Activated T-cell treated with anti-CD3 and anti-CD28 coated beads for 24 hours (primary cell): ENCODE data around the gene ARHGAP26.

Experiments
- DNase-seq: peaks from one replicate; pipeline ENCODE4 v3.0.0-alpha.2; 2020; ENCODE audit warnings: low read depth

ARHGAP26 gene

DNA sequence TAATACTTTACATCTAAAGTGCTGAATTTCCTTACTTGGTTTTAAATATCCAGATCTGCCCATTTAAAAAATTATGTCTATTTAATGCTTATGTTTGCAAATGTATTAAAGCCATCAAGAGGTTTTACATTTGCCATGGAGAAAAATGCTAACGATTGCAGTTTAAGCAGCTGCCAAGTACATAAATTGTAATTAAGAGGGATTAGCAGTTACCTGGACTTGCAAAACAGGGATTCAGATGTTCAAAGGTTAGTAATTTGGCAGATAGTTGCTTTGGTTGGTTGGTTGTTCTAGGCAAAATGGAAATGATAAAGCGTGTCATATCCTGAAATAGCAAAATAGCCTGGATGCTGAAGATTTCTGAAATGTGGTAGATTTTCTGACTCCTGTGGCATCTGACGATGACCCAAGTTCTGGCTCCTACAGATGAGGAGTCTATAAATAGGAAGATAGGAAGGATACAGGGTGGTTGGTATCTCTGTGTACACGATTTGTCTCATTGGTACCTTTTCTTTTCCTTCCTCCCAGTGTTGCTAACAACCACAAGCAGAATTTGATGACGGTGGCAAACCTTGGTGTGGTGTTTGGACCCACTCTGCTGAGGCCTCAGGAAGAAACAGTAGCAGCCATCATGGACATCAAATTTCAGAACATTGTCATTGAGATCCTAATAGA is 350.4 kb downstream of the ARHGAP26 start:
- no peak for DNase-seq

DNA sequence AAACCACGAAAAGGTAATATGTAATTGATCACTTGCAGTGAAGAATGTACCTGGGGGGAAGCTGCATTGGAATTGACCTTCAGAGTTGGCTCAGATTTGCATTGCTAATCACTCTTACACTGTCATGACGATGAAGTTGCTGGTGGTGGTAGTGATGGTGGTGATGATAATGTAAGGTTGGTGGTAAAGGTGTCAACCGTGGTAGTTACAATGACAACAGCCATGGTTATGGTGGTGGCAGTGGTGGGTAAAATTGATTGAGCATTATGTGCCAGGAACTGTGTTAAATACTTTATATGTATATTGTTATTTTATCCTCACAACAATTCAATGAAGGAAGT is 350.9 kb downstream of the ARHGAP26 start:
- no peak for DNase-seq

DNA sequence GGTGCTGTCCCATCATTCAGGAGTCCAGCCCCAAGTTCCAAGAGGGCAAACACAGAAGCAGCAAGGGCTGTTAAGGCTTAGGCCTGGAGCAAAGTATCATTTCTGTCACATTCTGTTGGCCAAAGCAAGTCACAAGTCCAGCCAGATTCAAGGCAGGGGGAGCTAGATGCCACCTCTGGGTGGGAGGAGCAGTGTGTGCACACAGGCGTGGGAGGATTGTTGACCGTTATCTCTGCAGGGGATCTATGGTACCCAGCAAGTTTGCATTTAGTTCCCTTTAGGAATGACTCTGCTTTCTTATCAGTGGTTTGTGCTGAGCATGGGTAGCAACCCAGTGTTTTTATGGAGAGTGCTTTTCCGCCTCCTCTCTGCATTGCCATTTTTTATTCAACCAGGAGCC is 354.4 kb downstream of the ARHGAP26 start:
- no peak for DNase-seq

DNA sequence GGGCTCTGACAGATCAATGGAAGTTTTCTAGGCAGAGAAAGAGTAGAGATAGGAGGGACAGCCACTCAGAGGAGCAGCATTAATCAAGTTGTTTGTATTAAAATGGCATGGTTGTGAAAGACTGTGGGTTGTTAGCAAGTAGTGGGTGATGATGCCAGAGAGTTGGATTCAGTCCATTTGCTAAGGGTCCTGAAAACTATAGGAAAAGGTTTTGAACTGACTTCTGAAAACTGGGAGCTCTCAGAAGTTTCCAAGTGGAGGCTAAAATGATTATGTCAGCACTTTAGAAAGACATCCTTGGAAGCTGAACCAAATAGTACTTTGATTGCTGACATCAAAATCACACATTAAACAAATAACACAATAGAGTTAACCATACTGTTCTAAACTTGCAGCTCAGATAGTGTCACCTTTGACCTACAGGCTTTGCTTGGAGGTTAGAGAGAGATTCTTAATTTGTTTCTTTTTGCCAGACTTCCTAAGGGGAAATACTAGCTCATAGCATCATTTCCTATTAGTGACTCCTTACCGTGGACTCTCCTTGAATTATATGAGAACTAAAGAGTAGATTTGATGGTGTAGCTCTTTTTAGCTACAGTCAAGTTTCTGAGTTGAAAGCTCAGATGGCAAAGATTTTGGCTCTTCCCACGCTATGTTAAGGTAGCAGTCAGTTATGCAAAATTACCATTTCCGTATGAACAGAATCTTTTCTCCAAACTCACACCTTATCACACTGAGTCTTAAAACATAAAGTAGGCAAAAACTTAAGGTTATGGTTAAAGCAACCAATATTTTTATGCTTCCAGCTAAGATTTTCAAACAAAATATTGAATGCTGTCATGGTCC is 356.2 kb downstream of the ARHGAP26 start:
- no peak for DNase-seq

DNA sequence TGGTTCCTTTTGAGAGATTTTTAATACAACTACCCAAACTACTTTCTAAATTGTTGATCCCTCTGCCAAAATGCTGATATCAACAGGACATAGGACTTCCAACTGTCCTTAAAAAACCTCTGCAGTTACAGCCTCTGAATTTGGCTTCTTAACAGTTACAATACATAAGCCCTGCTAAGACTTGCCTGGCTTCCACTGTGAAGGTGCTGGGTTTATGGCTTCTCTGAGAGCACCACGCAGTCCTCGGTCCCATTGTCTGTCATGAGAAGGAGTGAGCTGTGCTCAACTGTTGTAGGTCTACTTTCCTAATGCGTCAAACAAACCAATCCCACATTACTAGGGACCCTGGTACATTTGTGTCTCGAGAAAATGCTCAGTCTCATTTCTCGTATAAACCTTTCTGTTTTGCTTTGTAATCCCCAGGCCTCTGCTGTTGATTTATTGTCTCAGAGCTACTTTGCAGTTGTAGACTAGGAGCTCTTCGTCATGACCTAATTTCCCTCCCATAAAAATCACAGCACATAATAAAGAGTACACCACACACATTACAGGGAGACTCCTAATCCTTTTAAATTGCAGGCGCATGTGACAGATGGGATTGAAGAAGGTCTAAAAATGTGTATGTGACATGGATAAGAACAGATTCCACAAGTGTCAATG is 358.4 kb downstream of the ARHGAP26 start:
- DNase-seq, result no peak

DNA sequence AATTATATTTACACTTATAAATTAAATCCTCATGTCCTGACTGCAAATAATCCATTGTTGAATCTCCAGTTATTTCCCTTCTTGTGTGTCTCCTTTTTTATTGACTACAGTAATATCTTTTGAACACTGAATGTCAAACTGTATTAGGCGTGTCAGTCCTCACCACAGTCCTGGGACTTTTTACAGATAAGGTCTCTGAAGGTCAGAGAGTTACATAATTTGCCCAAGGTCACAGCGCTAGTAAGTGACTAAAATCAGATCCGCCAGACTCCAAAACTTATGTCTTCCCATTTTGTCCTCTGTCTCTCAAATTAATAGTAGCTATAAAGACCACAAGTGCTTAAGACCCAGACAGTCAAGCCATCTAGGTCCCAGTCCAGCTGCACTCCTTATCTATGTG is 359.0 kb downstream of the ARHGAP26 start:
- no peak for DNase-seq

DNA sequence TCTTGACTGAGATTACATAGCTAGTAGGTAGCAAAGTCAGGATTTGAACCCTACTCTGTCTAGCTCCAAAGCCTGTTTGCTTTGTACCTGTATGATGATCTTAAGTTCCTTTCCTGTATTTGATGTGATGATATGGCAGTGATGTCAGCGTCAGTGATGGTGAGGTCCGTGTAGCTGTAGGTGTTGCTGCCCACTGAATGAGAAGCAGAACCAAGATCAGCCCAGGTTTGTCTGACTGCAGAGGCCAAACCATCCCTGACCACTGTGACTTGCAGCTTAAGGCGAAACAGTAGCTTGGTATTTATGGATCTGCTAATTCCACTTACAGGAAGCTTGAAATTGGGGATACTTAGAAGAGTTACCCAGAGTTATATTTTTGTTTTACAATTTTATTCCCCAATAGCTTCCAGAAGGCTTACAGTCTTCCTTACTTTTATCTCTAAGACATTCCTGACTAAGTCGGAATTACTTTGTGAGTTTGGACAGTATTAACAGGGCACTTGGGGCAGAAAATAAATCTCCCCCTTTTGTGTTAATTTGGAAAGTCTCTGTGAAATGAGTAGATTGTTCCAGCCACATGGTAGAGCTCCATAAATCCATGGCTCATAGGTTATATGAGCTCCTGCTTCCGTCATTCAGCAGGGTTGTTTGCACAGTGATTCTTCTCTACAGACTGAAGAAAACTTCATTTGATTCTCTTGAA is 359.9 kb downstream of the ARHGAP26 start:
- DNase-seq, result no peak

DNA sequence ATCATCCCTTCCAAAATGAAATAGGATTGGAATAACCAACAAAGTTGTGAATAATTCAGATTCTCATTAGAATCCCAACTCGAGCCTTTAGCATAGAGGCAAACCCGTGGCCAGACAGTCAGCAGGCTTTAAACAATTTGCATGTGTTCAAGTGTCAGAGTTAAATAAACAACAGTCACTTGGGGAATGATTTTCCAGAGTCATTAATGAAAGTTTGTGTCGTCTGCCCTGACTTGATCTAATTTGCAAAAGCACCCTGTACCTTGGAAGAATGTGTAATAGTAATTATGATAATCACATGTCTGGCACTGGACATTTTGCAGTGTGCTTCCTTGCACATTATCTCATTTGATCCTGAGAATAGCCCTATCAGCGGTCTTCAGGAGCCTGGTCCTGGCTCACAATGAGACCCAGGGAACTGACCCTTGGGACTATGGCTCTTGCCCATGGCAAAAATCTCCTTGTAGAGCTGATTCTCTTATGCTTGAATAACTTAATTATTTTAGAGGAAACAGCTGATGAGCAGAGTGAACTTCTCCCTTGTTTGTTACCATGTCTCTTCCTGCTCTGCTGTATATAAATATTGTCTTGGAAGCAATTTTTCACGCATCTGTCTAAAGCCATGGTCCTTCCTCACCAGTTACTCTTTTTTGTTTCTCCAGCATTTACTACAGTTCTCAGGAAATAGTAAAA is 360.6 kb downstream of the ARHGAP26 start:
- no peak for DNase-seq

DNA sequence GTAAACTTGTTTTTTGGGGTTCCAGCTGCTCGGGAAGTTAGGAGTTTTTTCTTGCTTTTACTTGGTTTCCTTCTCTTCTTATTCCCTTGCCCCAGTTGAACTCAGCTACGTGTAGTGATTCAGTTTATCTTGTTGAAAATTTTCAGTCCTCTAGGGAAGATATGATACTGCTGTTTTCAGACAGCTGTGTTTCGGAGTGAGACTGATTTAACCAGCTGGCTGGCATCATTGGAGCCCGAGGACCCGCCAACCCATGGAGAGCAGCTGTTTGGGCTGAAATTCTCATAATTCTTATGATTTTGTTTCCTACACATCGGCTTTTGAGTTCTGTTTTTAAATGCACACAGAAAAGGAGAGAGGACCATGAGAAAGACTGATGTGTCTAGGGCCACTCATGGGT is 361.8 kb downstream of the ARHGAP26 start:
- DNase-seq, result no peak

DNA sequence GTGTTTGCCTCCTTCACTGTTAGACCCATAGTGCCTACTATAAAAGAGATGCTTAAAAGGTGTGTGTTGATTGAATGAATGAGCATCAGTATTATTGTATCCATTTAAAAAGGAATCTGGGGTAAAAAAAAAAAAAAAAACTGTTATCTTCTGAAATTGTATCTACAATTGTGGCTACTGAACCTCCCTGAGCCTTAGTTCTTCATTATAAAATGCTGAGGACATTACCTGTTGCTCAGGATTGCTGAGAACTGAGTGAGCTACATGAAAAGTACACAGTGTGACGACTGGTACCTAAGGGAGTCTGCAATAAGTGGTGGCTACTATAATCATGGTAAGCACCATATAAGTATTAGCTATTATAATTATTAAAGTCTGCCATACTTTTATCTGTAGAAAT is 362.6 kb downstream of the ARHGAP26 start:
- DNase-seq, result no peak

DNA sequence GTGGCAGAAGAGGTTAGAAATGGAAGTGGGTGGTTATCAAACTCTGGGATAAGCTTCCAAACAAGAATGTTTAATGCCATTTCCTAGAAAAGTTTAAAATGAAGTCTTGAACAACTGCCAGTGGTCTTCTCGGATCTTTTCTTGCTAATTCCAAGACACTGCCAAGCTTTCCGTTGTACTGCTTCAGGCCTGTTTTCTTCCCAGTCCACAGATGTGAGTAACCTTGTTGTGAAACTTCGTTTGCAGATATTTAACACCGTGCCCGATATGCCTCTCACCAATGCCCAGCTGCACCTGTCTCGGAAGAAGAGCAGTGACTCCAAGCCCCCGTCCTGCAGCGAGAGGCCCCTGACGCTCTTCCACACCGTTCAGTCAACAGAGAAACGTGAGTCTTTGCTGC is 363.5 kb downstream of the ARHGAP26 start:
- no peak for DNase-seq

DNA sequence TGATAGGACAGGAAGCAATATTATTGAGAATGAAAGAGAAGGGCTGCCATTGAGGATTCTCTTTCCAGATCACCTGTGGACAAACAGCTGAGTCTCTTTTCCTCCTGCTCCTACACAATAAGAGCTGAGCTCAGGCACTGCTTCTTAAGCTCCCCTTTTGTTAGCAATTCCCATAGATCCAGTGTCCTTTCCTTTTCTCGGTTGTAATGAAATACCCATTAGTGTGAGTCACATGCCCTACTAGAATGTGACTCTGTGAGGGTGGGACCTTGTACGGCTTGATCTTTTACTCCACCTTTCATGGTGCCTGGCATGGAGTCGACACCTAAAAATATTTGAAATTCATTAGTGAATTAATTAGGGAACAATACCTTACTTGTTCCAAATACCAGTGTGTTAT is 364.1 kb downstream of the ARHGAP26 start:
- no peak for DNase-seq

DNA sequence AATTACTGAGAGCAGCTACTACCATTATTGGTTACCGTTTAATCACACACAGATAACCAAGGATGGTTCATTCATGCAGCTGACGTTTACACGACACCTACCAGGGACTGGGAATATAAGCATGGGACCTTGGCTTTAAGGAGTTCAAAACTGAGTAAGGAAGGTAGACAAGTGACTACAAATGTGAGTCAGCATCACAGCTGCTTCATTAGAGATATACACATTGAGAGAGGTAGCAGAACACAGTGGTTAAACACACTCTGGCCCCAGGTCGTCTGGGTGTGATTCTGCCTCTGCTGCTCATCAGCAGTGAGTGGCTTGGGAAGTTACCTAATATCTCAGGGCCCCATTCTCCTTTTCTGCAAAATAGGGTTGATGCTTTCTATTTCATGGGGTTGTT is 364.7 kb downstream of the ARHGAP26 start:
- no peak for DNase-seq

DNA sequence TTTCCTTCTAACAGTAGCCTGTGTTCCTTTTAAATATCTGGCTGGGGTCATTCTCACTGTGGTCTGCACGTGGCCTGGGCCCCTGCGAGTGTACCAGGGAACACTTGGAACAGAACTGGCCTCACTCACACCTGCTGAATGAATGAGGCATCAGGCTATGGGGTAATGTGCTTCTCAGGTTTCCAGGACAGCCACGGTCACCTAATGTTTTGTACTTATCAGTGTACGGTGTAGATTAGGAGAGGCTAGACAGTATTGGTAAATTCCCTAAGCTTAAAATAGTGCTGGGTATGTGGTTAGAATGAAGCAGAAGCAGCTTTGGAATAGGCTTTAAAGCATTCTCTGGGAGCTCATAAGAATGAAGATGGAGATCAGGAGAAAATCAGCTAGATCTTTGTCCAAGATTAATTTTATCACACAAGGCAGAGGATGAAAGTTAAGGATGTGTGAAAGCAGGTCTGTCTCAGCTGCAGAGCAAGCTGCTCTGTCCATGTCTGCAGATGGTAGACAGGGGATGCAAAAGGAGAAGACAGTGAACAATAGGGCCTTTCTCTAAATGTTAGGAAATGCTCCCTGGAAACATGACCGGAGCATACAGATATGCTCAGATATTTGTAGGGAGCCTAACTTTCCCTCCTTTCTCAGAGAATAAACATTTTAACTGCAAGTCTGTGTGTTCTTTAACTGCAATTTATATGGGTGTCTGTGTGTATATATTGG is 365.8 kb downstream of the ARHGAP26 start:
- DNase-seq, result no peak

DNA sequence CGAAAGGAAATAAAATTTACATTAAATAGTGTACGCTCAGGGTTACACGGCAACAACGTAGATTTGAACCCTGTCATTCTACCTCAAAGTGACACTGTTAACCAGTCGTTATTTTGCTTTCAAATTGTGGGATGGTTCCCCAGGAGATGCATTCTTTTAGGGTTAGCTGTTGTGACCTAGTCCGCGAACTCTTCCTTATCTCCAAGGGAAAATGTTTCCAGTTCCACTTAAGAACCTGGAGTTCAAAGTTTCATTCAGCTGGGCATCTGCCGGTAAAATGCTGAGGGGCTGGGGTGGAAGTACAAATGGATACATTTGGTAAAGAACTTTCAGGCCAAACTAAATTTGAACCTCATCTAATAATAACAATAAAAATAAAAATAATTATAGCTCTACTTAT is 368.7 kb downstream of the ARHGAP26 start:
- DNase-seq, result no peak

DNA sequence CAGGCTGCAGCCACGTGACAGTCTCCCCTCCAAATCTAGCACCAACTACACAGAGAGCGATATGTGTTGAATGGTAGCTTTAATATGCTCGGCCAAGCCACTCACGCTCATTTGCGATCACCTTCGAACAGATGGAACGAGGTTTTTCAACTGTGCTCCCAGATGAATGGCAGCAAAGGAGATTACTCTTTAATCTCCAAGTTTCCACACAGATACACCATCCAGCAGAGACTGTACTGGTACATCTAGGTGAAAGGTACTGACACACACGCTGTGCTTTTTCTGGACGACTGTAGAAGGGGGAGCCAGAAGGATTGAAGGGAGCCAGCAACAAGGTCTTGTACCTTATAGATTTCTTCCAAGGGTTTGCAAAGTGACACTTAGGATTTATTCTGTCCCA is 369.4 kb downstream of the ARHGAP26 start:
- DNase-seq, result no peak

DNA sequence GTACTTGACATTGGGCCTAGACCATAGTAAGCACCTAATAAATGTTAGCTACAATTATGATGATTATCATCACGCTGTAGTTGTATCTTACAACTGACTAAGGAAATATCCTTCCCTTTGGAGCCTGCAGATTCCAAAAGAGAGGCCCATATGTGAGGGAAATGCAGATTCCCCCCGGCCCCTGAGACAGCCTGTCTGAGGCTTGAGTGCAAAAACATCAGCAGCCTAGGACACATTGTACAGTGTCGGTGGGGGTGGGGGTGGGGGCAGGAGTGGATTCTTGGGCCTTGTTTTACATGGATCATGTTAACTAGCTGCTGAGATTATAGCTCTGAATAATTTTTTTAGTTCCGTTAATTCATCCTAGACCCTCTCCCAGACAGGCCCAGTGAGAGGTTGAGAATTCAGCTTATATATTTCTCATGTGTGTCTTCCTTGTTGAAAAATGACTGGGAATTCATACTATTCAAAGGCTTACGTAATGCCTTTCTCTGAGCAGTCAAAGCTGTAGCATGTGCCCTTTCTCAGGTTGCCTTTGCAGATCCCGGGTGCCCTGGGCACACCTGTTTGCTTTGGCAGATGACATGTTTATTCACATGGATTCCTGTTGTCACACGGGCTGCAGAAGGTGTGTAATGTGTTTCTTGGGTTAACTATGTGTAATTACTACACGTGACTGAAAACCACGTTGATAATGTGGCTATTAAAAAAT is 370.5 kb downstream of the ARHGAP26 start:
- DNase-seq, result no peak

DNA sequence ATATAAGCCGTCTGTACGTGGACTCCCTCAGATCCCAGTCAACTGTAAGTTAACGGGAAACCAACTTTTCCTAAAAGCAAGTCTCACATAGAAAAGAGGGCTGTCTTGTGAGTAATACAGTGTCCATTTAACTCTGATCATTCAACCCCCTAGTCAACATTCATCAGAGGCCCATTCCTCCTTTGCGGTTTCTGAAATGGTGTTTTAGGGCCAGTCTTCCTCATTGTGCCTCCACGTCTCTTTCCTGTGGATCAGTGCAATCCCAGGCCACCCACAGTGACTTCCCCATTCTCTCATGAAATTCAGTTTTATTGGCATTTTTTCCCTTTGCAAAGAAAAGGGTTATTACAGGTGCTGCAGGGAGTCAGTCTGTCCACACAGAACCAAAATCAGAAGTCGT is 371.5 kb downstream of the ARHGAP26 start:
- no peak for DNase-seq

DNA sequence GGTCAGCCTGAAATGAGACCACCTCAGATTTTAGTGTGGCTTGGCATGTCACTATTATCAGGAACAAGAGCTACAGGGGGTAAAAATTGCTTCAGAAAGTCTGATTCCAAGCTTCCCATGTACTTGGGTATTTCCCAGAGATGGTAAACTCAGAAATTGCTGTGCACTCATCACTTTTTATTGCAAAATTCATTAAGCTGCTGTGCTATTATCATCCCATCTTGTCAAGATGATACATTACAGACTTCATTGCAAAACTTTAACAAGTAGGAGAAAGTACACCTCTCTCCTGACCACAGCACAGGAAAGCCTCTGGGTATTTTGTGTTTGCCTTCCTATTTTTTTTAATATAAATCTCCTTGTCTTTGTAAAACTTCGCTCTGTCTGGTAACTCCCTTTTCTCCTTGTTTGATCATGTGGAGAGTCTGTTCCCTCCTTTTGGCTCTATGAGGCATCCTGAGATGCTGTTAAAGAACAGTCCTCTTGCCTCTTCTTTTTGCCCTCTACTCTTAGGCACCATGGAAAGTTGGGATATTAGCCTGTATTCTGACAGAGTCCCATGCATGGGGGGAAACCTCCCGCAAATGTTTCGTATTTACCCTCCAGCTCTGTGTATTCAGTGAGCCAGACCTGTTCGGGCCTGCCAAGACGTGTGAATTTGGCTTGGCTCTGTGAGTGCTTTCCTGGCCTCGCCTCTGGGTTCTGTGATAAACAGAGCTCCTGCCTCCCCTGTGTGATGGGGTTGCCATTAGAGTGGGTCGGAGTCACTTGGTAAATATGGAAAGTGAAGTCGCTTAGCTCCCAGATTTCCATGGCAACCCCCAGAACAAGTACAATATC is 372.6 kb downstream of the ARHGAP26 start:
- no peak for DNase-seq

DNA sequence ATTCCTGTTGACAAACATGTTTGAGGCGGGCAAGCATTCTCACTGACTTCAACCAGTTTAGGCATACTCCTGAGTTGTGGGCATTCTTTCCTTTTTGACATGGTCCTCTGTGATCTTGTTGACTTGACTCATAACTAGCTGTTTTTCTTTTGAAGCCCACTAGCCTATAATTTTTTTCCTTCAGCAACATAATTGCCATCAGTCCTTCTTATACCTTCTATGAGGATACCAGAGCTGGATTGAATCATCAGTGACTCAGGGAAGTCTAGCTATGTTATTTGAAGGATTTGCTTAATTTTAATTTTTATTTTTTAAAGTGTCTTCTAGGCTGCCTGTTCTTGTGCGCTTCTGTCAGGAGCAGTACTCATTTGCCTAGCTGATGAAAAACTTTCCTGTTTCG is 373.8 kb downstream of the ARHGAP26 start:
- no peak for DNase-seq
